DOHH2 (cell line): ENCODE results near the gene MTPN.

Experiments
- EZH2phosphoT487 ChIP-seq: fragments of 200-600 bp; sonication (generic); IDR thresholded peaks from 2 replicates; pipeline ENCODE4 v1.6.1; 2017; ENCODE audit warnings: borderline replicate concordance, mild to moderate bottlenecking, antibody characterized with exemption, low read length, moderate library complexity, mixed read lengths
- TF ChIP-seq, protein P1 (sequence below): fragments of 200-600 bp; sonication (generic); IDR thresholded peaks from one replicate; pipeline ENCODE4 v1.5.1; 2014; ENCODE audit warnings: antibody characterized with exemption, mild to moderate bottlenecking, low read depth, low read length; ENCODE audit not compliant: poor library complexity, severe bottlenecking

DNA sequence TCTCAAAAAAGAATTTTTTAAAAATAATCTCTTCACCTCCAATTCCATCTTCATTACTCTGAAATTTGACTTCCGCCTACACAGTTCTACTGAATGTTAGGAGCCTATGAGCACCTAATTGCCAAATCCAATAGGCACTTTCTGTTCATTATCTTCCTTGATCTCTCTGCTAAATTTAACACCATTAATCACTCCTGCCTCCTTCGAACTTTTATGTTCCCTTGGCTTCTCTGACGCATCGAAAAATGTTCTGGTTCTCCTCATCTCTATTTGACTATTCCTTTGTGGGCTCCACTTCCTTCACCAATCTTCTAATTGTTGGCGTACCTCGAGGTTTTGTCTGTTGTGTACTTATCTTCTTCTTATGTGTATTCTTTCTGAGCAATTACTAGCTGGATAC is 87.3 kb downstream of the MTPN start:
- TF ChIP-seq, protein P1, sequence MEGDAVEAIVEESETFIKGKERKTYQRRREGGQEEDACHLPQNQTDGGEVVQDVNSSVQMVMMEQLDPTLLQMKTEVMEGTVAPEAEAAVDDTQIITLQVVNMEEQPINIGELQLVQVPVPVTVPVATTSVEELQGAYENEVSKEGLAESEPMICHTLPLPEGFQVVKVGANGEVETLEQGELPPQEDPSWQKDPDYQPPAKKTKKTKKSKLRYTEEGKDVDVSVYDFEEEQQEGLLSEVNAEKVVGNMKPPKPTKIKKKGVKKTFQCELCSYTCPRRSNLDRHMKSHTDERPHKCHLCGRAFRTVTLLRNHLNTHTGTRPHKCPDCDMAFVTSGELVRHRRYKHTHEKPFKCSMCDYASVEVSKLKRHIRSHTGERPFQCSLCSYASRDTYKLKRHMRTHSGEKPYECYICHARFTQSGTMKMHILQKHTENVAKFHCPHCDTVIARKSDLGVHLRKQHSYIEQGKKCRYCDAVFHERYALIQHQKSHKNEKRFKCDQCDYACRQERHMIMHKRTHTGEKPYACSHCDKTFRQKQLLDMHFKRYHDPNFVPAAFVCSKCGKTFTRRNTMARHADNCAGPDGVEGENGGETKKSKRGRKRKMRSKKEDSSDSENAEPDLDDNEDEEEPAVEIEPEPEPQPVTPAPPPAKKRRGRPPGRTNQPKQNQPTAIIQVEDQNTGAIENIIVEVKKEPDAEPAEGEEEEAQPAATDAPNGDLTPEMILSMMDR: no peak
- no peak for TF ChIP-seq EZH2phosphoT487
